HG02884 (cell line): ENCODE results near the gene BCHE.

Experiments used
- ATAC-seq: cut with Tn5 transposase; IDR thresholded peaks from one replicate; pipeline ENCODE4 v1.9.1; 2021; ENCODE audit warnings: mild to moderate bottlenecking, moderate library complexity; ENCODE audit not compliant: unreplicated experiment

The BCHE gene

GRCh38 chr3:165837058-165837525 is at the start of gene BCHE:
BCHE (minus strand) TSS chr3:165837423; CDS start chr3:165831033, 6,390 bp downstream.
- no peak for ATAC-seq

DNA sequence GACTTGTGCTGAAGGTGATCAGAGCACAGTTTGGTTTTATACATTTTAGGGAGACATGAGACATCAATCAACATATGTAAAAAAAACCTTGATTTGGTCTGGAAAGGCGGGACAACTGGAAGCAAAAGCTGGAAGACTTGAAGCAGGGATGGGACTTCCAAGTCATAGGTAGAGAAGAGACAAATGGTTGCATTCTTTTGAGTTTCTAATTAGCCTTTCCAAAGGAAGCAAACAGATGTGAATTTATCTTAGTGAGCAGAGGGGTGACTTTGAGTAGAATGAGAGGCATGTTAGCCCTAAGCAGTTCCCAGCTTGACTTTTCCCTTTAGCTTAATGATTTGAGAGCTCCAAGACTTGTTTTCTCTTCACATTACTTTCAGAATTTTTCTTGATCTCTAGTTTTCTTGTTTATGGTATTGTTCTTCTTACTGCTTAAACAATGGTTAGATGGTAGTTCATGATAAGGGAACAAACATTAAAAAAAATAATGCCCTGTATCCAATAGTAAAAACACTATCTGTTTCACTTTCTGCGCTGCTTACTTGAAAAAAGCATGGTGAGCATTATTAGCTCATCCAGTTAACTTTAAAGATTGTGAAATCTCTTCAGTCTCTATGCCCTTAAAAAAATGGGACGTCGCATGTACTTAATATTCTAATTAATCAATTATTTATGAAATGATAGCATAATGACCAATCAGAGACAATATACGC is 48.5 kb upstream of the BCHE start:
- ATAC-seq: no peak

DNA sequence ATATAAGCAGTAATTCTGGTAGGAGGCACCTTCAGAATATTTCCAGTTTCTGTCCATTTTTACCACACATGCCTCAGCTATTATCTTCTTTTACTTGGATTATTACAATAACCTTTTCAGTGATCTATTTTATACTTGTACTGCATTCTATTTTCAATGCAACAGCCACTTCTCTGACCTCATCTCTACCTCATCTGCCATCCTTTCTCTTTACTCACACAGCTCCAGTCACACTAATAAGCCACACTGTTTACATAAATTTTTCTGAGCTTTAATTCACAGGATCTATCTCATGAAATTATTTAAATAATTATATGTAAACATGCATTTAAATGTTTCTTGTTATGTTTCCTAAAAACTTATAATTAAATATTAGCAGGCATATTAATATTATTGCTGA is 47.3 kb upstream of the BCHE start:
- no peak for ATAC-seq

DNA sequence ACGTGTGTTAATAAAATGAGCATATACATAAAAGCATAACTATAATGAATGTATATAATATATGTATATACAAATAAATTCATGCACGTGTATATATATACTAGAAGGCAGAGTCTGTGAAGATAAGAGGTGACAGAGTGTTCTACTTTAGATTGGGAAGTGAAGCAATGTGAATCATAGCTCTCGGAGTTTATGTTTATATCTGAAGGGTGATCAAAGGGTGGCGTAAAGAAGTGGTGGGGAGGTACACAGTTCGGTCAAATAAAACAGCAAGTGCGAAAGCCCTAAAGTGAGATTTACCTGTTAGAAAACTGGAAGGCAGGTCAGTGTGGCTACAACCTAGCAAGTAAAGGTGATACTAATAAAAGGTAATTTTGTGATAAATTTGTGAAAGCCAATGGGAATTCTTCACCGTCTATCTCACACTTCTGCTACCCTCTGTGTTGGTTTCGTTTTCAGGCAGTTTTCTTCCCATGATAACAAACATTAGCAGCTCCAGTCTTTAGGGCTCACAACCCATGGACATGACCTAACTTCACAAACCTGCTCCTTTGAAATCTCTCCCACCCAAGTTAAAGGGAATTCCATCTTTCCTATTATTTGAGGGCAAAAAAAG is 46.7 kb upstream of the BCHE start:
- no peak for ATAC-seq

DNA sequence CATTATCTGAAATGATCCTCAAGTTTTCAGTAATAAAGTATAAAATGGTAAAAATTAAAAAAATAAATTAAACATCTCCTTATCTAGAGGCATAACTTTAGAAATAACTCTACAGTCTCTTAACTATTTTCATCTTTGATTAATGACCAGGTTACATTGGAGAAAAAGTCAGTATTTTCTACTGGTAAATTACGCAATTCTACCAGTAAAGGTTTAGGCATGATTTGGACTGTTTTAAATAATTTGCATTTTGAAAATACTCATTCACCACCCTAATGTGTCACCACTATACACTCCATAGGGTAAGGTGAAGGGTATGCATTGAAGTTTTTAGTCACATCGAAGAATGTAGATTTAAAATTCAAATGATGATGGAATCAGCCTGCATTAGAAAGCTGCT is 45.9 kb upstream of the BCHE start:
- ATAC-seq: no peak

DNA sequence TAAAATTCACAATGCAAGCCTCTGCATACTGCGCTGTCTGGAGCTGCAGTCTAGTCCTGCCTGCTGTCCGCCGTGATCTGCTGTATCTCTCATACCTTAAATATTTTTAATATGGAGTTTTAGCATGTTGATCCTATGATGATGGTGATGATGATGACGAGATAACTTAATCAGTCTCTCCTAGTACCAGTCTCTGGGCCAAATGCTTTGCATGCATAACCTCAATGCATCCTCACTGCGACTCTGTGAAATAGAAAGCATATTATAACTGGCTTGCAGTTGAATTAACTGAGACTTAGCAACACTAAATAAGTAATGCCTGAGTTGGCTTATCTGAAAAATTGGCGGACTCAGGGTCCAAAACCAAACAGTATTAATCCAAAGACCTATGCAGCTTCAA is 38.4 kb upstream of the BCHE start:
- no peak for ATAC-seq

- no peak for ATAC-seq
These were observed 37.7 kb upstream of the BCHE start for GRCh38 chr3:165874663-165875489.

- no peak for ATAC-seq
These were observed 30.9 kb upstream of the BCHE start for GRCh38 chr3:165868088-165868487.

DNA sequence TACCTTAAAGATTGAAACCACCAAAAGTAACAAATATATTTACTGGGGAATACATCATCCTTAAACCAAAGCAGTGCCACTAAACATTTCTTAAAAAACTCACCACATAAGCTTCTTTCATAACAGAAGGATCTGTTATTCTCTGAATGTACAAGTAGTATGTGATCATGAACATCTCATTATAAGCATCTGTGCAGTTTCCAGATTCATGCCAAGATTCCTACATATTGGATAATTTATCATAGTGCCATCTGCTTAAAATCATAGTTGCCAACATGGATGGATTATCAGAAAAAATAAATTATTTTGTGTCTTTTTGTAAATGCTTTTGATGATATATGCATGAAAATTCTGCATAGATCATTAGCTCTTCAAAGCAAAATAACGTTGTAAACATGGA is 21.8 kb upstream of the BCHE start:
- no peak for ATAC-seq

- ATAC-seq: no peak
These were observed 18.4 kb upstream of the BCHE start for GRCh38 chr3:165855581-165855980.

DNA sequence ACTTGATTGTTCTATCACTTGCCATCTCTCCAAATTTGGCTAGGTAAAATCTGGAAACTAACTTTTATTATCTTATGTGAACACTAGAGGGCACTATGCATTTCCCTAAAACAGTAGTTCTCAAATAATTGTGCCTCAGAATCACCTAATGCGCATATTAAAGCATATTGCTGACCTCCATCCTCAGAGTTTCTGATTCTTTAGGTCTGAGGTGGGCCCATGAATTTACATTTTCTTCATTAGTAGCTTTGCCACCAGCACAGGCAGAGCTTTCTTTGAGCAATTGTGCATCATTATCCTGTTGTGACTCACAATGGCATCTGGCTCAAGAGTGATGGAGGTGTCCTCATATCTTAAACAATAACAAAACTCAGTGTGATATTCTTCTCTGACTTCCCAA is 17.5 kb upstream of the BCHE start:
- no peak for ATAC-seq

DNA sequence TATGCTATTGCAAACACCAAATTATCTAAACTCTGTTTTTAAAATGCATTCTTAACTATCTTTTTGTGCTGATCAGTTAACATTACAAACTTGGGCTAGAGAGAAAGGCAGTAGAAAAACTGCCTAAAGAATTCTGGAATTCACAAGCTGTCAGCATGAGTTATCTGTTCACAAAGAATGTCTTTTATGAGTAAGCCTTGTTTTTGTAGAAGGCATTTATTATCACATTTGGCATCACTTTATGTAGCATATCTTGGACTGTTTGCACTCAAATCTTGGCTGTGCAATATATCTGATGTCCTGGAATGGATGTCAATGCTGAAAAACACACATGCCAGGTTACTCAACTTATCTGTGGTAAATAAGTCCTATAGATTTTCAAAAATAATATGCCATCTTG is 15.5 kb upstream of the BCHE start:
- no peak for ATAC-seq

DNA sequence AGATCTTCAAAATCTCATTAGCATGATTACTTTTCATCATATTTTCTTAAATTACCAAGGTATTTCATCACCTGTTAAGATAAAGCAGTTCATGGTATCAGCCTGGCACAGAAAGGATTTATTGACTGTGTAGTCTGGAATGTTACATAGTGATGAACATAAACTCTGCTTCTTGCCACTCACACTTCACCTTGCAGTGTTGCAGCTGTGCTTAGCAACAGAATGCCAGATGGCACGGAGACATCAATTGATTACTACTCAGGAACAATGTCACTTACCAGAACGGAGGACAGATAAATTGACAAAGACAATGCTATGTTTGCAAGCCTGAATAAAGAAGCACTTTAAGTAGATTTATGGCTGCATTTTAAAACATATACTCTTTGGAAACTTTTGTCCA is 15.0 kb upstream of the BCHE start:
- ATAC-seq: no peak

DNA sequence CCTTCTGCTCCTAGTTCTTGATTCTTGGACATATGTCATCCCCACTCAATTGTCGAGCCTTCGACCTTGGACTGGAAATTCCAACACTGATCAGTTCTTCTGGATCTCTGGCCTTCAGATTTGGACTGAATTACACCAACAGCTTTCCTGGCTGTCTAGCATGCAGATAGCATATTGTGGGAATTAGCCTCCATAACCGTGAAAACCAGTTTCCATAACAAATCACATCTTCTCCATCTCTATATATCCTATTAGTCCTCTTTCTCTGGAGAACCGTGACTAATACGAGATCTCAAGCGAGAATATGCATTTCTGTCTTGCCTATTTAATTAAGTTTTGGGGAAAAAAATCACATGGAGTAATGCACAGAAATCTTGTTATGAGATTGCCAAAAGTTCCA is 8.8 kb upstream of the BCHE start:
- ATAC-seq: no peak

DNA sequence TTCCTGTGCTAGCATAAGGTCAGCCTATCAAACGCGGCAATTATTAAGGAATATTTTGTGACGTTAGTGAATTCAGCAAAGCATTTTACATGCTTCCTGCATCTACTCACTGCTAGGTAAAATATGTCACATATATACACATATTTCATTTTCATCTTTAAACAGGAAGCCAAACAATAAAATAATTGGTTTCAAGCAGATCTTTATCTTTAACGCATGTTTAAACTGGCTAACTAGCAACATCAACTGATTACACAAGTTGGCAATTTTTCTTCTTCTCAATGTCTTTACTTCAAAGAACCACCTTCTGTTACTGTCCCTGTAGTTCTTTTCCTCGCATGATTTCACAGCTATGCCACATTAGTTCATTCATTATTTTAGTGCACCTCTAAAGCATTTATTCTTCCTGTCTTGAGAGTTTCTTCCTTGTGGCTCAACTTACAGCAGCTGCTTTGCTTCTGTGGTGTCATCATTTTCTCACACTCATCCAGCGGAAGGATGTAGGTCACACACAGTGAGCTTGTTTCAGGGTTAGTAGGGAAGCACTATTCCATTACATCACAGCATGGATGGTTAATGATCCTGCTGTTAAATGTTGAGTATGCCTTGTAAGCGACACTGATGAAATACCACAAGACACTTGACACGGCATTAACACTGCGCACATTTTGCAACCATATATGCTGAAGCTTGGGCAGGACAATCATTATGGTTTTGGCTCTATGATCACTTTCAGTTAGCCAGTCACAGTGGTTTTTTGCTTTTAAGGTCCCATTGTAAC is 2.3 kb upstream of the BCHE start:
- no peak for ATAC-seq

DNA sequence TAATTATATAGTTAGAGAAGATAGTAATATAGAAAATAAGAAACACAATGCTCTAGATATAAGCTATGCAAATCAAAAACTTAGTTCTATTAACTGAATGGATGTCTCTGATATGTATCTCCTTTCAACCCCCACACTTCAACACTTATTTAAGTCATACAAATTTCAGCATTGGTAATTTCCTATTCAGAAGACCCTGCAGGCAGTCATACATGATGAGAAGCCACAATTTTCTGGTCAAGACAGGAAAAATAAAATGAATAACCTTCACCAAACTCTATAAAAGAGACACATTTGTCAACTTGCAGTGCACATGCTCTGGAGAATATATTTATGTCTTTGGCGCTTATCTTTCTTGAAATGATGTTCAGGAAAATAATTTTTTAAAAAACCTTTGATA is 578 bp upstream of the BCHE start:
- no peak for ATAC-seq

DNA sequence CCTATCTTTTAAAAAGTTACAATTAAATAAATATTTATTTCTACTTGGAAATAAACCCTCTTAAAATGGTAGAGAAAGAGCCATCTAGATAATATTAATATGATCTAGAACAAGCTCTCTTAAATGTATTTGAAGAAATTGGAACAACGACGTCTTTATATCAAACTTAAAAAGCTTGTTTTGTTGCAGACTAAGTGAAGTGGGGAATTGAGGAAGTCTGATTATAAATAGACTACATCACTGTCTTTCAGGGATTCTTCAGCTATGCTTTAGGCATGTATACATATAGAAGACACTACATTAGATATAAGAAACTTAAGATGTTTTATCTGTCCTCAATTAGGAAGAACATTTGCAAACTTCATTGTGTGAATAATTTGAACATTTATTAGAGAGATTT is 1.8 kb downstream of the BCHE start:
- no peak for ATAC-seq

GRCh38 chr3:165830746-165831145 is 6.5 kb downstream of the BCHE start:
- no peak for ATAC-seq

- no peak for ATAC-seq
These were observed 9.3 kb downstream of the BCHE start for GRCh38 chr3:165827883-165828282.

DNA sequence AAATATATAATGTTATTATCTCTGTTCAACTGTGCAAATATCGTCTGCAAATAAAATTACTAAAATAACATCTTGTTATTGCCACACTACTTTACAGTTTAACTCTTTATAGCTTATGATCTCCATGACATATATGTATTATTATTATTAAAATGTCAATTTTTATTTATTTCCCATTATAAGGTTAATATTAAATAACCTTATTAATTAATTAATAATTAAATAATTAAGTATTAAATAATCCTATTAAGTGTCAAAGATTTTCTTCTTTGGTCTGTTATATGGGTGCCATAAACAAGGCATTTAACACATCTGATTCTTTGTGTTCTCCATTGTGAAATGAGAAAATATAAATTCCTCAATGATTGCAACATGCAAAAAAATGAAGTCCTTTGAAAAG is 10.0 kb downstream of the BCHE start:
- no peak for ATAC-seq

- peak; percentile 42 for ATAC-seq
These were observed 16.5 kb downstream of the BCHE start for GRCh38 chr3:165820671-165821123.
